ENCODE data around the gene SNX27. TPM values are rescaled to one million over a fixed set of nuclear protein-coding genes. Genes with fewer than 3 reads are reported as not detected.

SNX27 gene
- total RNA-seq, 2 donors from 2014 or later, result 41.2 to 47.3 TPM

DNA sequence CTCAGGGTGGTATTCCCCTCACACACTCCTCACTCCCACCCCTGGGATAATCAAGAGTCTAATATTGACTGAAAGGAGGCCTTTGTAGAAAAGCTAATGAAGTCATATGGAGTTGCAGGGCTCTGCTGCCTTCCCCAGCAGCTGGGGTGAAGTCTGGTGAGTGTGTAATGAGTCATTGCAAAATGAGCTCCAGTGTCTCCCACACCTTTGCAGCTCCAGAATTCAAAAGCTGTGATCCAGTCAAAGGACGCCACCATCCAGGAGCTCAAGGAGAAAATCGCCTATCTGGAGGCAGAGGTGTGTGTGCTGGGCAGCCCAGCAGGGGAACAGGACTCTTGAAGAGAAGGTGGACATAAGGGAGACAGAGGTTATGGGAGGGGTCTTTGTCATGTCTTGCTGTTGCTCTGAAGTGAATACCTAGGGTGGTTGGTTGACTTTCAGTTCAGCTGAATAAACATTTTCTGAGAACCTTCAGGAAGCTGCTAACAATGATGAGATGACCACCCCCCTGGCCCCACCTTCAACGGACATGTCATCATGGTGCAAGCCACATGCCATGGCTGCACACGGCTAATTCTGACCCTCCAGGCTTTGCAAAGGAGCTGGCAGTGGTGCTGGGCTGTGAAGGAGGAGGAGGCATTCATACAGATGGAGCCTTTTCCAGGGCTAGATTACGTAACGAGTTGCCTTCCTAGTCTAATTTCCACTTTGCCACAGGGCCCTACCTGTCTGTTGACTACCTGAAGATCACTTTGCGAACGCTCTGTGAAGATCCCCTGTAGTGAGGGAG is 32.2 kb upstream of the SNX27 start:
- no peak for DNase-seq
- Mint-ChIP-seq H3K4me1 (peaks cover 7% of the 10 kb centered on the region), H3K27me3 (ENCODE audit: insufficient read depth) (no peaks in the 10 kb centered on the region), H3K27ac (no peak overlapping the region), H3K9me3 (no peaks in the 10 kb centered on the region), H3K4me3 (no peak overlapping the region), H3K36me3 (ENCODE audit: low read depth) (peaks cover 38% of the 10 kb centered on the region)
- Histone ChIP-seq H3K27ac (ENCODE audit: low read depth, low read length) (no peak overlapping the region), H3K4me1 (ENCODE audit: control insufficient read depth, insufficient read depth, low read length) (no peaks in the 10 kb centered on the region), H3K9me3 (ENCODE audit: control insufficient read depth, low read length) (no peaks in the 10 kb centered on the region), H3K27me3 (ENCODE audit: control insufficient read depth, insufficient read depth, low read length, poor library complexity, severe bottlenecking) (no peaks in the 10 kb centered on the region), H3K36me3 (ENCODE audit: control insufficient read depth, insufficient read depth, low read length) (peaks cover 82% of the 10 kb centered on the region), H3K4me3 (ENCODE audit: low read length) (no peak overlapping the region), H3K9ac (ENCODE audit: extremely low read depth, low read length, poor library complexity, severe bottlenecking) (no peak overlapping the region)
- 89 to 93% methylated on average over 5 to 8 of the region's 8 CpGs for WGBS, 2 experiments (ENCODE audit: insufficient coverage in 1 of 2, insufficient read length in 1 of 2)
- TF ChIP-seq, protein P1, sequence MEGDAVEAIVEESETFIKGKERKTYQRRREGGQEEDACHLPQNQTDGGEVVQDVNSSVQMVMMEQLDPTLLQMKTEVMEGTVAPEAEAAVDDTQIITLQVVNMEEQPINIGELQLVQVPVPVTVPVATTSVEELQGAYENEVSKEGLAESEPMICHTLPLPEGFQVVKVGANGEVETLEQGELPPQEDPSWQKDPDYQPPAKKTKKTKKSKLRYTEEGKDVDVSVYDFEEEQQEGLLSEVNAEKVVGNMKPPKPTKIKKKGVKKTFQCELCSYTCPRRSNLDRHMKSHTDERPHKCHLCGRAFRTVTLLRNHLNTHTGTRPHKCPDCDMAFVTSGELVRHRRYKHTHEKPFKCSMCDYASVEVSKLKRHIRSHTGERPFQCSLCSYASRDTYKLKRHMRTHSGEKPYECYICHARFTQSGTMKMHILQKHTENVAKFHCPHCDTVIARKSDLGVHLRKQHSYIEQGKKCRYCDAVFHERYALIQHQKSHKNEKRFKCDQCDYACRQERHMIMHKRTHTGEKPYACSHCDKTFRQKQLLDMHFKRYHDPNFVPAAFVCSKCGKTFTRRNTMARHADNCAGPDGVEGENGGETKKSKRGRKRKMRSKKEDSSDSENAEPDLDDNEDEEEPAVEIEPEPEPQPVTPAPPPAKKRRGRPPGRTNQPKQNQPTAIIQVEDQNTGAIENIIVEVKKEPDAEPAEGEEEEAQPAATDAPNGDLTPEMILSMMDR (conservative IDR thresholded peaks at IDR 0.05), result no peak

DNA sequence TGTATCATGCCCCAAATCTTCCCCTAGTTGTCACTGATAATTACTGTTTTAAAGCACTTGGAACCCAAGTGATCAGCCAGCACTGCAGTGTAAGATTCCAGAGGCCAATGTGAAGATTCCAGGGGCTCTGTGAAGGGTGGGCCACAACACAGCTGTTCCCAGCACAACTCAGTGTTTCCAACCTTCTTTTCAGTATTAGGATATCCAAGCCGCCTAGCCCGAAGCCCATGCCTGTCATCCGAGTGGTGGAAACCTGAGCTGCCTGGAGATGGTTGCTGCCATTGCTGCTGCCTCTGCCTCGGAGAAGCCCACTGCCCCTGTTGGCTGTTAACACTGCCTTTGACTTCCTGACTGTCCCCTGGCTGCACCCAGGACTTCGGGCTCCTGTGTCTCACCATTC is 30.4 kb upstream of the SNX27 start:
- Histone ChIP-seq H3K36me3 (ENCODE audit: control insufficient read depth, insufficient read depth, low read length) (peaks cover 64% of the 10 kb centered on the region), H3K9ac (ENCODE audit: extremely low read depth, low read length, poor library complexity, severe bottlenecking) (no peak overlapping the region), H3K9me3 (ENCODE audit: control insufficient read depth, low read length) (no peaks in the 10 kb centered on the region), H3K27ac (ENCODE audit: low read depth, low read length) (no peak overlapping the region), H3K4me1 (ENCODE audit: control insufficient read depth, insufficient read depth, low read length) (peaks cover 4% of the 10 kb centered on the region), H3K27me3 (ENCODE audit: control insufficient read depth, insufficient read depth, low read length, poor library complexity, severe bottlenecking) (no peaks in the 10 kb centered on the region), H3K4me3 (ENCODE audit: low read length) (no peak overlapping the region)
- Mint-ChIP-seq H3K4me1 (peaks cover 7% of the 10 kb centered on the region), H3K27me3 (ENCODE audit: insufficient read depth) (no peaks in the 10 kb centered on the region), H3K36me3 (ENCODE audit: low read depth) (peaks cover 34% of the 10 kb centered on the region), H3K9me3 (no peaks in the 10 kb centered on the region), H3K4me3 (no peak overlapping the region), H3K27ac (no peak overlapping the region)
- 85 to 92% methylated on average over 5 of the region's 5 CpGs for WGBS, 2 experiments (ENCODE audit: insufficient coverage in 1 of 2, insufficient read length in 1 of 2)
- no peak for DNase-seq
- TF ChIP-seq, protein P1 (conservative IDR thresholded peaks at IDR 0.05), result no peak

DNA sequence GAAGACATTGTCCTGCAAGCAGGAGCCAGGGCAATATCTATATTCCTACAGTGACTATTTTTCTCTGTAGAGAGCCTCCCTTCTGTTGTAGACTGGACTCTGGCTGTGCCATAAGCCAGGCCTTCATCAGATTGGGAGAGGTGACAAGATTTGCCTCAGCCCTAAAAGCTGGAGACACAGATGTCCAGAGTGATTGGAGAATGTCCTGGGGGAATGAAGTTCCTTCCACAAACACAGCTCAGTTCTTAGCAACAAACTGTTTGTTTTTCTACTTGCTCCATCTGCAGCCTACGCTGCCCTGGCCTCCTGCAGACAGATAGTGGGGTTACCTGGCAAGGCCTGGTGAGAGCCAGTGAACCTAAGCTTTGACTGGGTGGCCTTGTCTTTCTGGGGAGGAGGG is 29.9 kb upstream of the SNX27 start:
- no peaks in the 10 kb centered on the region for H3K27me3 Mint-ChIP-seq (ENCODE audit: insufficient read depth)
- Histone ChIP-seq H3K4me3 (ENCODE audit: low read length) (no peak overlapping the region), H3K9me3 (ENCODE audit: control insufficient read depth, low read length) (no peaks in the 10 kb centered on the region), H3K4me1 (ENCODE audit: control insufficient read depth, insufficient read depth, low read length) (peaks cover 4% of the 10 kb centered on the region), H3K9ac (ENCODE audit: extremely low read depth, low read length, poor library complexity, severe bottlenecking) (no peak overlapping the region), H3K36me3 (ENCODE audit: control insufficient read depth, insufficient read depth, low read length) (peaks cover 62% of the 10 kb centered on the region), H3K27me3 (ENCODE audit: control insufficient read depth, insufficient read depth, low read length, poor library complexity, severe bottlenecking) (no peaks in the 10 kb centered on the region), H3K27ac (ENCODE audit: low read depth, low read length) (no peak overlapping the region)
- peaks cover 6% of the 10 kb centered on the region for H3K4me1 Mint-ChIP-seq
- no peak overlapping the region for H3K4me3 Mint-ChIP-seq
- TF ChIP-seq, protein P1 (conservative IDR thresholded peaks at IDR 0.05), result no peak
- WGBS, 2 experiments (ENCODE audit: insufficient coverage in 1 of 2, insufficient read length in 1 of 2), result 84% methylated on average over 1 of the region's 1 CpG; no CpG with 5 or more reads in 1 of the 2 experiments
- H3K27ac Mint-ChIP-seq, result no peak overlapping the region
- H3K9me3 Mint-ChIP-seq, result no peaks in the 10 kb centered on the region
- DNase-seq, result no peak
- H3K36me3 Mint-ChIP-seq (ENCODE audit: low read depth), result peaks cover 33% of the 10 kb centered on the region
